Glutamatergic neuron (in vitro differentiated cells): ENCODE data around the gene APIP. TPM values are rescaled to one million over a fixed set of nuclear protein-coding genes. Genes with fewer than 3 reads are reported as not detected.

Experiments
- DNase-seq: peaks from one replicate; pipeline ENCODE4 v3.0.0; 2022
- H3K27ac Mint-ChIP-seq: one replicate; pipeline ENCODE4 v1.8.0; 2020; ENCODE audit warnings: mild to moderate bottlenecking, mixed read lengths, inconsistent platforms; ENCODE audit not compliant: unreplicated experiment
- H3K27me3 Mint-ChIP-seq: one replicate; pipeline ENCODE4 v1.8.0; 2020; ENCODE audit warnings: mild to moderate bottlenecking, moderate library complexity, mixed read lengths, inconsistent platforms; ENCODE audit not compliant: unreplicated experiment
- H3K36me3 Mint-ChIP-seq: one replicate; pipeline ENCODE4 v1.8.0; 2020; ENCODE audit warnings: mild to moderate bottlenecking, mixed read lengths, inconsistent platforms; ENCODE audit not compliant: unreplicated experiment
- H3K4me1 Mint-ChIP-seq: one replicate; pipeline ENCODE4 v1.8.0; 2020; ENCODE audit warnings: mild to moderate bottlenecking, low read depth, mixed read lengths, inconsistent platforms; ENCODE audit not compliant: unreplicated experiment
- H3K4me3 Mint-ChIP-seq: one replicate; pipeline ENCODE4 v1.8.0; 2020; ENCODE audit warnings: mild to moderate bottlenecking, mixed read lengths, inconsistent platforms; ENCODE audit not compliant: unreplicated experiment
- H3K9me3 Mint-ChIP-seq: one replicate; pipeline ENCODE4 v1.8.0; 2020; ENCODE audit warnings: mild to moderate bottlenecking, moderate library complexity, mixed read lengths, inconsistent platforms; ENCODE audit not compliant: unreplicated experiment
- total RNA-seq: library from RNA; stranded (reverse); fragmentation: NEBNext Ultra II Directional; extraction: Animal tissue kit (Norgen Biotek cat#: 25700); gene quantifications from one replicate; pipeline ENCODE4 v1.2.1, GENCODE V29; 2021; ENCODE audit not compliant: unreplicated experiment
- TF ChIP-seq, protein P1 (sequence below): fragments of 200-600 bp; sonication (generic); IDR thresholded peaks from one replicate; pipeline ENCODE4 v1.5.0; 2021; ENCODE audit not compliant: partially characterized antibody, unreplicated experiment

Gene APIP
- total RNA-seq, 1 donor from 2014 or later: 20.9 TPM

DNA sequence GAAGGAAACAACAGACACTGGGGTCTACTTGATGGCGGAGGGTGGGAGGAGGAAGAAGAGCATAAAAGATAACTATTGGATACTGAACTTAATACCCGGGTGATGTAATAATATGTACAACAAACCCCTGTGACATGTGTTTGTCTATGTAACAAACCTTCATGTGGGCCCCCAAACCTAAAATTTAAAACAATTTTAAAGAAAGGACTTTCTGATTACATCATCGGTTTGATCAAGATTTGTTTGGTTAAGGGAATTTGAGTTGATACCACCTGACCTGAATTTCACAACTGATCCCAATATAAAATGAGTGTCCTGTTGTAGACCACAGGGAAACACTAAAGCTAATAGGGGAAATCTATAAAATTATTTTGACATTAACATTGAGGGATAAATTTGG is 34.3 kb downstream of the APIP start:
- H3K27ac Mint-ChIP-seq: no peak overlapping the region
- TF ChIP-seq, protein P1, sequence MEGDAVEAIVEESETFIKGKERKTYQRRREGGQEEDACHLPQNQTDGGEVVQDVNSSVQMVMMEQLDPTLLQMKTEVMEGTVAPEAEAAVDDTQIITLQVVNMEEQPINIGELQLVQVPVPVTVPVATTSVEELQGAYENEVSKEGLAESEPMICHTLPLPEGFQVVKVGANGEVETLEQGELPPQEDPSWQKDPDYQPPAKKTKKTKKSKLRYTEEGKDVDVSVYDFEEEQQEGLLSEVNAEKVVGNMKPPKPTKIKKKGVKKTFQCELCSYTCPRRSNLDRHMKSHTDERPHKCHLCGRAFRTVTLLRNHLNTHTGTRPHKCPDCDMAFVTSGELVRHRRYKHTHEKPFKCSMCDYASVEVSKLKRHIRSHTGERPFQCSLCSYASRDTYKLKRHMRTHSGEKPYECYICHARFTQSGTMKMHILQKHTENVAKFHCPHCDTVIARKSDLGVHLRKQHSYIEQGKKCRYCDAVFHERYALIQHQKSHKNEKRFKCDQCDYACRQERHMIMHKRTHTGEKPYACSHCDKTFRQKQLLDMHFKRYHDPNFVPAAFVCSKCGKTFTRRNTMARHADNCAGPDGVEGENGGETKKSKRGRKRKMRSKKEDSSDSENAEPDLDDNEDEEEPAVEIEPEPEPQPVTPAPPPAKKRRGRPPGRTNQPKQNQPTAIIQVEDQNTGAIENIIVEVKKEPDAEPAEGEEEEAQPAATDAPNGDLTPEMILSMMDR: no peak
- no peak for DNase-seq
- no peaks in the 10 kb centered on the region for H3K9me3 Mint-ChIP-seq
- no peak overlapping the region for H3K4me3 Mint-ChIP-seq
- H3K27me3 Mint-ChIP-seq: peaks cover 2% of the 10 kb centered on the region
- peaks cover 4% of the 10 kb centered on the region for H3K36me3 Mint-ChIP-seq
- H3K4me1 Mint-ChIP-seq: no peaks in the 10 kb centered on the region

DNA sequence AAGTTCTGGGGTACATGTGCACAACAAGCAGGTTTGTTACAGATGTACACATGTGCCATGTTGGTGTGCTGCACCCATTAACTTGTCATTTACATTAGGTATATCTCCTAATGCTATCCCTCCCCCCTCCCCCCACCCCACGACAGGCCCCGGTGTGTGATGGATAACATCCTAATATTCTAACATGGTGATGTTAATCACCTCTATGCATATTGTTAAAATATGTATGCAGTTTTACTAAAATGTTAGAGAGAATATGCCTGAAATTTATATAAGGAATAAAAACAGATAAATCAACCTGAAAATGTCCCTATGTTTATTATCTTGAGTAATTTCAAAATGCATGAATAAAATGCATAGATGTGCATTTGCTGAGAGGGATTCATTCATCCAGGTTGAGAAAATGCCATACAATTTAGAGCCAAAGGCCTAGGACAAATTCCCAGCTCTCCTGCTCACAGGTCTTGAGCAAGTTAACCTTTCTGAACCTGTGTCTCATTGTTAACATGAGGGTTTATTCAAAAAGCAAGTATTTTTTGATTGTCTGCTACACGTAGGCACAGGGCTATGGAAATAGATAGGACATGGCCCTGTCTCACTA is 38.7 kb downstream of the APIP start:
- Mint-ChIP-seq H3K9me3 (peaks cover 2% of the 10 kb centered on the region), H3K27ac (no peak overlapping the region), H3K4me1 (no peaks in the 10 kb centered on the region), H3K36me3 (peaks cover 11% of the 10 kb centered on the region), H3K4me3 (no peak overlapping the region), H3K27me3 (peaks cover 4% of the 10 kb centered on the region)
- TF ChIP-seq, protein P1: no peak
- no peak for DNase-seq

DNA sequence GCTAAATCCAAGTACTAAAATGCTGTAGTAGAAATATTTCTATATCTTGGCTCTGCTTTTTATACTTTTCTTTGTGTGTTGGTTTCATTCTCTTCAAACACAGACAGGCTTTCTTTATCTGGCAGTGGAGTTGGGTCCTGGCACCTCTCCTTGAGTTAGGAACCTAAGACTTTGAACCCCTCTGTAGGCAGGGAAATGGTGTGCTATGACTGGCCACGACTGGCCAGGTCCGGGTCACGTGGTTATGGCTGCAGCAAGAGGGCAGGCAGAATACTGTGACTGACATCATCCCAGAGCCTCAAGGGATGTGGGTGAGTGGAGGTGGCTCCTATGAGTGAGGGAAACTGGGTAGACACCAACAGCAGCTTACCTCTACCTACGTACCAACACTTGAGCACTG is 42.0 kb downstream of the APIP start:
- Mint-ChIP-seq H3K27me3 (peaks cover 4% of the 10 kb centered on the region), H3K27ac (no peak overlapping the region), H3K9me3 (peaks cover 2% of the 10 kb centered on the region), H3K4me1 (no peaks in the 10 kb centered on the region), H3K4me3 (no peak overlapping the region), H3K36me3 (peaks cover 7% of the 10 kb centered on the region)
- no peak for DNase-seq
- TF ChIP-seq, protein P1: no peak

- Mint-ChIP-seq H3K36me3 (peaks cover 7% of the 10 kb centered on the region), H3K4me1 (peaks cover 3% of the 10 kb centered on the region), H3K9me3 (peaks cover under 1% of the 10 kb centered on the region), H3K4me3 (no peak overlapping the region), H3K27me3 (peaks cover 2% of the 10 kb centered on the region), H3K27ac (no peak overlapping the region)
- DNase-seq: no peak
- TF ChIP-seq, protein P1: no peak
Measured at GRCh38 chr11:34870548-34871196, 45.5 kb downstream of the APIP start.

- no peak for DNase-seq
- Mint-ChIP-seq H3K27ac (no peak overlapping the region), H3K4me3 (no peak overlapping the region), H3K36me3 (no peaks in the 10 kb centered on the region), H3K9me3 (no peaks in the 10 kb centered on the region), H3K4me1 (peaks cover 3% of the 10 kb centered on the region), H3K27me3 (no peaks in the 10 kb centered on the region)
- TF ChIP-seq, protein P1: peak; percentile 49
Measured at GRCh38 chr11:34869425-34869824, 46.8 kb downstream of the APIP start.
